Glomerular visceral epithelial cell (primary cell): Measurements from ENCODE around the gene RAD9B.
A peak's percentile ranks its signal among the peaks of the same experiment; 100 is the strongest.
"Not testable (repeated sequence)": the region's sequence is repeated elsewhere in the genome, so short reads cannot be mapped to it uniquely, and the experiment has no call there.

Experiments used
- DNase-seq: peaks from one replicate; pipeline ENCODE4 v3.0.0-alpha.2; 2016; ENCODE audit errors: extremely low spot score

RAD9B gene

DNA sequence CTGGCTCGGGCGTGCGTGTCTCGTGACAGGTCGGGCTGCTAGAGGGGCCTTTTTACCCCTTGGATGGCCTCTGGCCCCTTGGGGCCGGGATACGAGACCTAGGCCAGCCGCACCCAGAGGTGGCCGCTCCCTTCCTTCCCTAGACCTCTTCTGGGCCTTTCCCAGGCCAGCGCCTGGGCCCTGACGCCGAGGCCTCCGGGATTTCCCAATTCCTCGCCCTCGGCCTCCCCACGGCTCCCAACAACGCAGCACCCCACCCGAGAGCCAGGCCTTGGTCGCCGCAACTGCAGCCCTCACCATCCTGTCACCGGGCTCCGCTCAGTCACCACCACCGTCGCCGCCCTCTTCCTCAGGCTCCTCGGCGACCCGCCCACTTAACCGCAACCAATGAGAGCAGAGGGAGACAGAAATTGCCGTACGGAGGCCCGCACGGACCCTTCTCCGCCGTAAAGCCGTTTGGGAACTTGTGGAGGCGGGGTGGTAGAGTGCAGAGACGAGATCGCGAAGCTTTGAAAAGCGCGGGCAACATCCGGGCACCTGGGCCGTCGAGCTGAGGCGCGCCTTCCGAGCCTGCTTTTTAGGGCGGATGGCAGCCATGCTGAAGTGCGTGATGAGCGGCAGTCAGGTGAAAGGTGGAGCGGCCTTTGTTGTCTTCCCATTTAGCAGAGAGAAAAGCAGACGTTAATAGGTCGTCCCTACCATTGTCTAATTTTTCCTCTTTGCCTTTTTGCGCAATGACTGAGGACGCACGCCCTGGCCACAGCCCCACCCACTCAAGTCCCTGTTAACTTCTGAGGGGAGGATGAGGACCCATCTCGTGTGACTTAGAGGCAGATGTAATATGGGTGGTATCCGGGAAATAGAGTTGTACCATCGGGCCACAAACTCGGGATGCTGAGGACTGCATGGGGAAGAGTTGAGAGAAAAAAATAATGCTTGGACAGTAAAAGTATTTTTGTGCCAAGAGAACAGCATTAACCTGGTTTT is at the start of gene RAD9B, which contains the start of gene VPS29:
TSS of gene RAD9B (plus strand) at position 580 of the 987 bp plus-strand sequence. CDS start at position 587, 7 bp downstream.
TSS of gene VPS29 (minus strand) at position 360 of the 987 bp plus-strand sequence. CDS start at position 300, 60 bp downstream.
- DNase-seq: peak; percentile 97

DNA sequence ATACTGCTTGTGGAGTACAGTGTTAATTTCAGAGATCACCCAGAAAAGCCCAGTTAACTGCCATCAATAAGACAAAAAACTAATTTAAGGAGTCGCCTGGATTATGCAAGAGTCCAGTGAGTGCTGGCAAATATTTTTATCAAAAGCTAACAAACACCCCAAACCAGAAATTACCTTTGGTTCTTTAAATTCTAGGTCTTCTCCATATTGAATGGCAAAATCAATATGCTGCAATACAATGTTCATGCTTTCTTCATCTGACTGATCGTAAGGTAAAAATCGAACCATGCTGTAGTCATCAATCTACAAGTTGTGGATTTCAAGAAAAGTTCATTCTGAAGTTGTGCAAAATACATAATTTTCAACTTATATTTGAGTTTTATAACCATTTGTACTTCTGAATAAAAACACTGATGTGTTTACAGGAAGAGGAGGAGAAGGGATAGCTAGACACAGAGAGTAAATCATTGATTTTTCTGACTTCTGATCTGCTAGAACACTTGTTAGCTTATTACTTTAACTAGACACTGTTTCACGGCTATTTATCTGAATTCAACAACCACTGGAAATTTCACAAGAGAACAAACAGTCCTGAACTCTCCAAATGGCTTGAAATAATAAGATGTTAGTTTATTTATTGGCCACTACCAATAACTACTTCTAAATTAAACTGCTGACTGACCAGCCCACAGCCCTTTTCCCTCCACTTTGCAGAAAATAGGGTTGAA is 48.4 kb upstream of the RAD9B start:
- no peak for DNase-seq

DNA sequence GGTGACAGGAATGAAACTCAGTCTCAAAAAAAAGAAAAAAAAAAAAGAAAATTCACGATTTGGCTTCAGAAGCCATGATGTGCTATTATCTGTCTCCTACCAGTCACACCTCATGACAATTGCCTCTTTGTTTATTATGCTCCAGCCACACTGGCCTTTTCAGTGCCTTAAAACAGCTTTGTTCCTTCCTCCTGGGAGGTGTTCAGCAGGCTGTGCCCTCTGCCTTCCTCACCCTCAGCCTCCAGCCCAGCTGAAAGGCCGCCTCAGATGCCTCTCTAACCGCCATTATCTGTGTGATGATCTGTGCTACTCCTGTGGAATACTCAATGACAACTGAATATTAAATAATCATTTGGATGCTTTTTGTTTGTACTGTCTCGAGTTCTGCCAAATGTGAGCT is 43.4 kb upstream of the RAD9B start:
- DNase-seq: no peak

DNA sequence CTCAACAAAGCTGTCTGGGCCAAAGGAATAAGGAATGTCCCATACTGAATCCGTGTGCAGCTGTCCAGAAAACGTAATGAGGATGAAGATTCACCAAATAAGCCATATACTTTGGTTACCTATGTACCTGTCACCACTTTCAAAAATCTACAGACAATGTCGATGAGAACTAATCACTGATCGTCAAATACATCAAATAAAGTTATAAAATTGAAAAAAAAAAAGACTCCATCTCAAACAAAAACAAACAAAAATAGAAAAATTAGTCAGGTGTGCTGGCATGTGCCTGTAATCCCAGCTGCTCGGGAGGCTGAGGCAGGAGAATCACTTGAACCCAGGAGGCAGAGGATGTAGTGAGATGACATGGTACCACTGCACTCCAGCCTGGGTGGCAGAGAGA is 40.9 kb upstream of the RAD9B start:
- DNase-seq: not testable (repeated sequence)

- no peak for DNase-seq
These were observed 37.1 kb upstream of the RAD9B start for GRCh38 chr12:110465024-110465423.

GRCh38 chr12:110465765-110466164 is 36.4 kb upstream of the RAD9B start:
- DNase-seq: not testable (repeated sequence)

GRCh38 chr12:110466791-110467190 is 35.3 kb upstream of the RAD9B start:
- DNase-seq: no peak

GRCh38 chr12:110467847-110468213 is 34.3 kb upstream of the RAD9B start:
- no peak for DNase-seq

GRCh38 chr12:110468214-110469048 is 33.7 kb upstream of the RAD9B start, which contains the start of the genes FAM216A and GPN3:
Gene FAM216A, plus strand, starts transcription at chr12:110468845. Its CDS starts 31 bp downstream, at chr12:110468876.
Gene GPN3, minus strand, starts transcription at chr12:110468257. Its CDS starts 54 bp downstream, at chr12:110468203.
- DNase-seq: peak; percentile 98

GRCh38 chr12:110475426-110475825 is 26.7 kb upstream of the RAD9B start:
- no peak for DNase-seq

DNA sequence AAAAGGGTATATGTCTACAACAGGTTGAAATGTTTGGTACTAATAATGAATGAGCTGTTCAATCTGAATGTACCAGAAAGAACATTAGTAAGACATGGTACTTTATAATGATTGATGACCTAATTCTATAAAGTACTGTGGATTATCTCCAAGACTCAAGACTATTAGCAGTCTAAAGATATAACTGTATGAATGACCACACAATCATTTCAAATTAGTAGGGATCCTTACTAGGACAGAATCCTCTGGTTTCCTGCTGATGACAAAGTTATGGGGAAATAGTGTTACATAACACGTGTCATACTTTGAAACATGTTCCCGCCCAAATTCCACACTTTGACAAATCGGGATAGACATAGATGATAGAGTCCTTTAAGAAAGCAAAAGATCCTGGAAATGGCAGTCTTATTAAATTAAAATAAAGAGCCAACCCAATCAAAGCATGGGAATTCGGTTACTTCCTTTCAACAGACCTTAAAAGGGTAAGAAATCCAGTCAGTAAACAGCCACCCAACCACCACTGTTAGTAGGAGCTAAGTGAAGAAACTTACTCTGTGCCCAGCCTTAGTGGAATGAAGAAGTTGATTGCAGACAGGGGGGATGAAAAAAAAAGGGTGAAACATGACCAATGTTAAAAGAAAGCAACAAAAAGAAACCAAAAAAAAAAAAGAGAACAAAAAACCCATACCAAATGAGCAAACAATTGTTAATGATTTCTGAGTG is 3.0 kb upstream of the RAD9B start:
- peak; percentile 9 for DNase-seq

GRCh38 chr12:110501399-110501751 is 756 bp upstream of the RAD9B start:
- peak; percentile 72 for DNase-seq

DNA sequence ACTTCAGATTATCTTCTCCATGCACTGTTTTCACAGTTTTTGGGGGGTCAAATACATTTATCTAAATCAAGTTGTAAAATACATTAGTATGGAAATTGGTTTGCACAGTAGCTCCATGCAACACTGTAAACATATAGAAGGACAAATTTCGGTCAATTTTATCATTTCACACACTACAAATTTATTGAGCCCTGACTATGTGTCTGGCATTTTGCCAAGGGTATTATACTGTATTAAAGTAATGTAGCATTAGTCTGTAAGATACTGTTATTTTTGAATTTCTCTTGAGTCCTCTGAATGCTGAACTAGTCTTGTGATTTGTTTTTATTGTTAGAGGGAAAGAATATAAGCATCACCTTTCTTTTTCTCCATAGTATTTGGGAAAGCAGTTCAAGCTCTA is 1.3 kb downstream of the RAD9B start:
- no peak for DNase-seq

DNA sequence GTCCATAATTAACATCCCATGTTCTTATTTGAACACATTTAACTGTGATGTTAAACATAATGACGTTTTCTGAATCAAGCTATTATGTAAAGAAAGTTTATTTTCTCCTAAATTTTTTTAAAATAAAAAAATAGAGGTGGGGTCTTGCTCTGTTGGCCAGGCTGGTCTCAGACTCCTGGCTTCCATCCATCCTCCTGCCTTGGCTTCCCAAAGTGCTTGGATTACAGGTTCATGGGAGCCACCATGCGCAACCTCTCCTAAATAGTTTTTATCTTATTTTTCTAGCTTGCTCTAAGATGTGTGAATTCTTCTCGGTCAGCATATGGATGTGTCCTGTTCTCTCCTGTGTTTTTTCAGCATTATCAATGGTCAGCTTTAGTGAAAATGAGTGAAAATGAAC is 3.2 kb downstream of the RAD9B start:
- DNase-seq: no peak

GRCh38 chr12:110508071-110508586 is 6.0 kb downstream of the RAD9B start:
- DNase-seq: no peak

GRCh38 chr12:110513842-110514241 is 11.7 kb downstream of the RAD9B start:
- DNase-seq: no peak

GRCh38 chr12:110514363-110514762 is 12.2 kb downstream of the RAD9B start:
- no peak for DNase-seq

DNA sequence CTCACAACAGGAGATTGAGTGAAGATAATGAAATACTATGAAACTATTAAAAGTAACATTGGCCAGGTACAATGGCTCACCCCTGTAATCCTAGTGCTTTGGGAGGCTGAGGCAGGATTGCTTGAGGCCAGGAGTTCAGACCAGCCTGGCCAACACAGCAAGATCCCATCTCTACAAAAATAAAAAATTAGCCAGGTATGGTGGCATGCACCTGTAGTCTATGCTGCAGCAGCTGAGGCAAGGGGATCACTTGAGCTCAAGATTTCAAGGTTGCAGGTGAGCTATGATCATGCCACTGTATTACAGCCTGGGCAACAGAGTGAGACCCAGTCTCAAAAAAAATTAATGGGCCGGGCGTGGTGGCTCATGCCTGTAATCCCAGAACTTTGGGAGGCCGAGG is 14.9 kb downstream of the RAD9B start:
- no peak for DNase-seq

DNA sequence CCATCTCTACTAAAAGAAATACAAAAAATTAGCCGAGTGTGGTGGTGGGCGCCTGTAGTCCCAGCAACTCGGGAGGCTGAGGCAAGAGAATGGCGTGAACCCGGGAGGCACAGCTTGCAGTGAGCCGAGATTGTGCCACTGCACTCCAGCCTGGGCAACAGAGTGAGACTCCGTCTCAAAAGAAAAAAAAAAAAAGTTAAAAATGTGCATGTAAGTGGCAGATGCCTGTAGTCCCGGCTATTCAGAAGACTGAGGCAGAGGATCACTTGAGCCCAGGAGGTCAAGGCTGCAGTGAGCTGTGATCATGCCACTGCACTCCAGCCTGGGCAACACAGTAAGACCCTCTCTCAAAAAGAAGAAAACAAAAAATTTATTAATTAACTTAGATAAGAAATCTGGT is 15.9 kb downstream of the RAD9B start:
- DNase-seq: not testable (repeated sequence)

DNA sequence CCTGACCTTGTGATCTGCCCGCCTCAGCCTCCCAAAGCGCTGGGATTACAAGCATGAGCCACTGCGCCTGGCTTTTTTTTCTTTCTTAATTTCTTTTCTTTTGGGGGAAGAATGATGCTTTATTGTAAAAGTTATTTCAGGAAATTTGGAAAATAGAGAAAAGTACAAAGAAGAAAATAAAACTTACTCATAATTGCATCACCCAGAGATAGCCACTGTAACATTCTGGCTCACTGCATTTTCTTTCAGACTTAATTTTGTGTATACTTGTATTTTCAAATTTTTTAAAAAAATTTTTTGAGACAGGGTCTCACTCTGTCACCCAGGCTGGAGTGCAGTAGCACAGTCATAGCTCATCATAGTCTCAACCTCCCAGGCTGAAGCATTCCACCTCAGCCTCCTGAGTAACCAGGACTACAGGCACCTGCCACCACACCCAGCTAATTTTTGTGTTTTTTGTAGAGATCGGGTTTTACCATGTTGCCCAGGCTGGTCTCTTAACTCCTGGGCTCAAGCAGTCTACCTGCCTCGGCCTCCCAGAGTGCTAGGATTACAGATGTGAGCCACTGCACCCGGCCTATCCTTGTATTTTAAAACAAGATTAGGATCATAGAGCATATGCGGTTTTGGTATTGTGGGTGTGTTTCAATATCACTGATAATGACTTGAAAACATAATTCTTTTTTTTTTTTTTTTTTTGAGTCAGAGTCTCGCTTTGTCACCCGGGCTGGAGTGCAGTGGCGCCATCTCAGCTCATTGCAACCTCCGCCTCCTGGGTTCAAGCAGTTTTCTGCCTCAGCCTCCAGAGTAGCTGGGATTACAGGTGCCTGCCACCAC is 19.0 kb downstream of the RAD9B start:
- not testable (repeated sequence) for DNase-seq
